Measurements from ENCODE around the gene CLCN5.

Gene CLCN5

DNA sequence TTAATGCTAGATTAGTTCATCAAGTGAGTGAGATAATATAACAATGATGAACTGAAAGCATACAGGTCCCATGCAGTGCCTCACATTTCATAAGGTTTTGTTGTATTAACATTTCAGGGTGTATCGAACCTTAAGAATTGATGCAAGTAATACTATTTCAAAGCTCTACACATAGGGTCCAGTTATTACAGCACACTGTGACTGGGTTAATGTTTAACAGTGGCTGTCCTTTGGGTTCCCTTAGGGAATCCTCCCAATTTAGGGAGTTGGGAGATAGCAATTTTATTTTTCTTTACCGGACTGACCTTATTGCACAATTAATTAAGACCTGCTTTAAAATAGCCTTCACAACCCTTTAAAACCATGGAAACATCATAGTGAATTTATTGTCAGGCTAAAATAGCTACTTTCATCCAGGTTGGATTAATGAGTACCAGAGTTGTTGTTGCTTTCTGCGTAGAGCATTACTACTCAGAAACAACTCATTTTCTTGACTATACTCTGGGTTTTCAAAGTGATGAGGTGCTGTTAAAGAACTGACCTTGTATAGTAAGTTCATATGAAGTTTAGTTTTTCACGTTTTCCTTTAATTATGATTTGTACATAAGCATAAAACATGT is 144.0 kb downstream of the CLCN5 start:
- Mint-ChIP-seq H3K27me3 (ENCODE audit: low read depth) (no peaks in the 10 kb centered on the region), H3K9me3 (no peaks in the 10 kb centered on the region), H3K36me3 (ENCODE audit: low read depth) (no peaks in the 10 kb centered on the region), H3K4me1 (ENCODE audit: low read depth) (no peaks in the 10 kb centered on the region), H3K4me3 (no peak overlapping the region), H3K27ac (no peak overlapping the region)
- no peak for DNase-seq (ENCODE audit: low spot score)

GRCh38 chrX:50067435-50068284 is 145.3 kb downstream of the CLCN5 start:
- Mint-ChIP-seq H3K4me3 (no peak overlapping the region), H3K4me1 (ENCODE audit: low read depth) (peaks cover 3% of the 10 kb centered on the region), H3K9me3 (no peaks in the 10 kb centered on the region), H3K27me3 (ENCODE audit: low read depth) (no peaks in the 10 kb centered on the region), H3K36me3 (ENCODE audit: low read depth) (no peaks in the 10 kb centered on the region), H3K27ac (no peak overlapping the region)
- DNase-seq (ENCODE audit: low spot score), result no peak

DNA sequence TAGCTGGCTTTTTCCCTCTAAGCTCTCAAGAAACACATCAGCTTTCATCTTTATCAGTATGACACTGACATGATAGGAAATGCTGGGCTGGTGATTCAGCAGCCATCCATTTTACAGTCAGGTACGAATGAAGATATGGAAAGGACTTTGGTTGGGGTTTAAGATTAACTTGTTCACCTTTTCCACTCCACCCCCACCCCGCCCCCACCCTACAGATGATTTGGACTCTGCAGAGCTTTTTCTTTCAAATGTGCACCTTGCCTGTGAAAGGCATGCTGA is 145.8 kb downstream of the CLCN5 start:
- Mint-ChIP-seq H3K4me1 (ENCODE audit: low read depth) (peaks cover 3% of the 10 kb centered on the region), H3K27ac (no peak overlapping the region), H3K4me3 (no peak overlapping the region), H3K36me3 (ENCODE audit: low read depth) (no peaks in the 10 kb centered on the region), H3K9me3 (no peaks in the 10 kb centered on the region), H3K27me3 (ENCODE audit: low read depth) (no peaks in the 10 kb centered on the region)
- DNase-seq (ENCODE audit: low spot score), result peak; percentile 3

DNA sequence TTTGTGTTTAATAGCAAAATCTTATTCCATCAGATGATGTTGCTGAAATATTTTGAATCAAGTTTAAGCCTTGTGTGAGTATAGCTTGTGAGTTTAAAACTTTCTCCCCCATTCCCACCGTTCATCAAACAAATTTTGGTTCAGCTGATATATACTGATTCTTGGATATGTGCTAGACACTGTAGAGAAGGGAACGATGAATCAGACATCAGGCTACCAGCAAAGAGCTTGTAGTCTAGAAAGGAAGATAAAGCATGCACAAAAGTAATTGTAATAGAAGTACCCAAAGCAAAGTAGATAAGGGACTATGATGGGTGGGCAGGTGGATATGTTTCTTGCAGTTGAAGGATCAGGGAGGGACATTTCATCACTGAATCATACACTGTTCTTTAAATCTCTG is 146.5 kb downstream of the CLCN5 start:
- H3K27me3 Mint-ChIP-seq (ENCODE audit: low read depth), result no peaks in the 10 kb centered on the region
- no peaks in the 10 kb centered on the region for H3K36me3 Mint-ChIP-seq (ENCODE audit: low read depth)

DNA sequence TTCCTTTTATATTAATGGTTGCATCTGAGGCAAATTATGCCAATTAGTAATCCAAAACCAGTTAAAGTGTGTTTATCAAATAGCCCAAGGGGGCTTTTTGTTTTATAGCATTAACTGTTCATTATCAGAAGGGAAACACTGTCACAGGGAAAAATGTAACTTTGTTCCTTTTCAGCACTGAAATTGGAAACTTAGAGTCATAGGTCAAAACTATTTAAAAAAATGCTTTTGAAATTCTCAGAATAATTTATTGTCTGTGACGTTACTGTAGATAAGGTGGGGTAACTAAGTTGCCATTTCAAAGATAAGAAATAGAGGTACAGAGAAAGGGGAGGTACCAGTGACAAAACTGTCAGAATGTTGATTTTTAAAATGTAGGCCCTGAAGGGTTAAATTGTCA is 149.1 kb downstream of the CLCN5 start:
- no peak for DNase-seq (ENCODE audit: low spot score)
- Mint-ChIP-seq H3K36me3 (ENCODE audit: low read depth) (no peaks in the 10 kb centered on the region), H3K9me3 (no peaks in the 10 kb centered on the region), H3K4me3 (no peak overlapping the region), H3K4me1 (ENCODE audit: low read depth) (peaks cover 3% of the 10 kb centered on the region), H3K27ac (no peak overlapping the region), H3K27me3 (ENCODE audit: low read depth) (no peaks in the 10 kb centered on the region)

More for the DNA sequence above, 146.5 kb downstream of the CLCN5 start:
- H3K27ac Mint-ChIP-seq, result no peak overlapping the region
- no peaks in the 10 kb centered on the region for H3K9me3 Mint-ChIP-seq
- H3K4me3 Mint-ChIP-seq, result no peak overlapping the region
- peaks cover 3% of the 10 kb centered on the region for H3K4me1 Mint-ChIP-seq (ENCODE audit: low read depth)
- no peak for DNase-seq (ENCODE audit: low spot score)

DNA sequence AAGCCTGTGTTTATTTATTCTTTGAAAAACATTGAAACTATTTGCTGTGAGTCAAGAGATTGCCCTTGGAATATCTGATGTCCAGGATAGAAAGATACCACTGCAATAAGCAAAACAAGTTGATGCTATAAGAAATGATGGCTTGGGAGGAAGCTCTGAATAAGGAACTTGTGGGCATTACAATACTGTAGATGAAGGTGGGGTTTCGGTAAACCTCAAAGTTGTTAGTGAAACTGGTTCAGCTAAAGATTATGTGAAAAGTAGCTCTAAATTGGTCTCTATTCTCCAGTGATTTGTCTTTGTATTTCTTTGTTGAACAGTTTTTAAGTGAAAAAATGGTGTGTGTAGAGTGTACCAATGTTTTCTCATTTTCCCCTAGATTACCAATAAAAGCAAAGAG is 149.7 kb downstream of the CLCN5 start:
- Mint-ChIP-seq H3K36me3 (ENCODE audit: low read depth) (peaks cover 3% of the 10 kb centered on the region), H3K9me3 (no peaks in the 10 kb centered on the region), H3K27ac (no peak overlapping the region), H3K4me3 (no peak overlapping the region), H3K27me3 (ENCODE audit: low read depth) (no peaks in the 10 kb centered on the region), H3K4me1 (ENCODE audit: low read depth) (peaks cover 3% of the 10 kb centered on the region)
- DNase-seq (ENCODE audit: low spot score), result no peak

GRCh38 chrX:50073601-50074000 is 151.2 kb downstream of the CLCN5 start:
- peaks cover 3% of the 10 kb centered on the region for H3K4me1 Mint-ChIP-seq (ENCODE audit: low read depth)
- H3K9me3 Mint-ChIP-seq, result no peaks in the 10 kb centered on the region
- peaks cover 3% of the 10 kb centered on the region for H3K36me3 Mint-ChIP-seq (ENCODE audit: low read depth)
- no peak for DNase-seq (ENCODE audit: low spot score)
- H3K27me3 Mint-ChIP-seq (ENCODE audit: low read depth), result no peaks in the 10 kb centered on the region
- H3K27ac Mint-ChIP-seq, result no peak overlapping the region
- H3K4me3 Mint-ChIP-seq, result no peak overlapping the region

DNA sequence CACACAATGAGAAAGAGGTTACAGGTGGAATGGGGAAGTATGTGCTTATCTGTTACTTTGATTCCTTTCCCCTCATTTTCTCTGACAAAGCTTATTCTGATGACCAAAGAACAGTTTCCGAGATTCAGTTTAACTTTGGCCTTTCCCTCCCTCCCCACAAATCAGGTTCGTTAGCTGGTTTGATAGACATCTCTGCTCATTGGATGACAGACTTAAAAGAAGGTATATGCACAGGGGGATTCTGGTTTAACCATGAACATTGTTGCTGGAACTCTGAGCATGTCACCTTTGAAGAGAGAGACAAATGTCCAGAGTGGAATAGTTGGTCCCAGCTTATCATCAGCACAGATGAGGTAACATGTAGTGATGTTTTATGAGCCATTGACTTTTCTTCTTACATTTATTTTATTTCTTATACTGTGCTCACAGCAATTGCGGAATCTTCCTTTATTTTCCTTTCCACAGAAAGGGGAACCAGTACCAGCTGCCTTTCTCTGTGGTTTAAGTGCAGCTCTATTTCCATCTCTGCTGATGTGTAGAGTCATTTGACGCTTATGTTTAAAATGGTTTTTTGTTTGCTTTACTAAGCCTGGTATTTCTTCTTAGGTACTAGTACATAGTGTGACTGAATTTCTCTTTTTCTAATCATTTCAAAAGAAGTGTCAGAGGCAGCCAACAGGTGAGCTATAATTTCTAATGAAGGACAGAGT is 153.4 kb downstream of the CLCN5 start:
- no peak for DNase-seq (ENCODE audit: low spot score)
- H3K27ac Mint-ChIP-seq, result no peak overlapping the region

DNA sequence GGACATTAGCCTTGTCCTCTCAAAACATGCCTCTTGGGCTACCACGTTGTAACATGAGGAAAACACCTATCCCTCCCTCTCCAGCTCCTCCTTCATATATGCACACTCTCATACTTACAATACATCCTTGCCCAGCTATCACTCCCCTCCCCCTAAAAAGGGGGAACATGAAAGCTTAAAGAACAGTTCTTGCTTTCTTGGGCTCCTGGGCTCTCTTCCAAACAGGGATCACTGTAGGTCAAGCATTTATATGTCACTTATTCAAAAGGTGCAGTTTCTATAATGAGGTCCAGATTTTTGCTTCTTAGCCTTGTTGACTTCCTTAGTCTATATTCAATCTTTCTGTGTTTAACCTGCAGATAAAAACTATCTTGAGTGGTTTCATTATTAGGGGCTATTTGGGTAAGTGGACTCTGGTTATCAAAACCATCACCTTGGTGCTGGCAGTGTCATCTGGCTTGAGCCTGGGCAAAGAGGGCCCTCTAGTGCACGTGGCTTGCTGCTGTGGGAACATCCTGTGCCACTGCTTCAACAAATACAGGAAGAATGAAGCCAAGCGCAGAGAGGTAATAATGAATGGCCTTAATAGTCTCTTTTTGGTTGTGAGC is 159.0 kb downstream of the CLCN5 start:
- H3K4me3 Mint-ChIP-seq, result no peak overlapping the region
- H3K27ac Mint-ChIP-seq, result no peak overlapping the region
- peaks cover 3% of the 10 kb centered on the region for H3K36me3 Mint-ChIP-seq (ENCODE audit: low read depth)
- peaks cover 5% of the 10 kb centered on the region for H3K4me1 Mint-ChIP-seq (ENCODE audit: low read depth)
- no peak for DNase-seq (ENCODE audit: low spot score)
- H3K9me3 Mint-ChIP-seq, result no peaks in the 10 kb centered on the region
- H3K27me3 Mint-ChIP-seq (ENCODE audit: low read depth), result no peaks in the 10 kb centered on the region

More for the DNA sequence above, 153.4 kb downstream of the CLCN5 start:
- Mint-ChIP-seq H3K4me1 (ENCODE audit: low read depth) (peaks cover 3% of the 10 kb centered on the region), H3K36me3 (ENCODE audit: low read depth) (peaks cover 3% of the 10 kb centered on the region), H3K4me3 (no peak overlapping the region), H3K27me3 (ENCODE audit: low read depth) (no peaks in the 10 kb centered on the region), H3K9me3 (no peaks in the 10 kb centered on the region)

DNA sequence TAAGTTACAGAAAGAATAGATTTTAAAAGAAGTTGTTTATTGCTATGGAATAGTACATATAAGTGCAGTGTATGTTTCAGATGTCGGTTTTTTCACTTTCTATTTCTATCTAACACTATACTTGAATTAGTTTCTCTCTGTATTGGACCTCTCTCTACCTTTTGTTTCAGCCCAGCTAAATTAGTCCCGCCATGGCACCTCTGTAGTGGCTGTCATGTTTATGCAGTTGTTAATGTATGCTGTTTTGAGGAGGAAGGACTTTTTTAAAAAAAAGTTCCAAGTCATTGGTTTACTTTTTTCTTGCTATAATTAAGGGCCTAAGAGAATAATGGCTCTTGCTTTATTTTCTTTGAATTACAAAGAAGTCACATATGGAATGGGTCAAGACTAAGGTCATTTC is 160.3 kb downstream of the CLCN5 start:
- Mint-ChIP-seq H3K27ac (no peak overlapping the region), H3K36me3 (ENCODE audit: low read depth) (no peaks in the 10 kb centered on the region), H3K4me3 (no peak overlapping the region), H3K9me3 (no peaks in the 10 kb centered on the region), H3K27me3 (ENCODE audit: low read depth) (no peaks in the 10 kb centered on the region), H3K4me1 (ENCODE audit: low read depth) (peaks cover 5% of the 10 kb centered on the region)
- no peak for DNase-seq (ENCODE audit: low spot score)

DNA sequence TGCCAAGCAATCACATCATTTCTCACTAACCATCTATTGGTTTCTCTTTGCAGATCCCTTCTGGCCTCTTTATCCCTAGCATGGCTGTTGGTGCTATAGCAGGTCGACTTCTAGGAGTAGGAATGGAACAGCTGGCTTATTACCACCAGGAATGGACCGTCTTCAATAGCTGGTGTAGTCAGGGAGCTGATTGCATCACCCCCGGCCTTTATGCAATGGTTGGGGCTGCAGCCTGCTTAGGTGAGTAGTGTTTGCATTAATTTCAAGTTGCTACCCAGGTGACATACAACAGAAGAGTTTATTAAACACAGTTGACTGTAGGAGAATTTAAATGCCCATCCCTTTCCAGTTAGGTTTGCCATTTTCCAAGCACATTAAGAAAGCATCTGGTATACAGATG is 166.2 kb downstream of the CLCN5 start:
- no peak overlapping the region for H3K27ac Mint-ChIP-seq
- H3K27me3 Mint-ChIP-seq (ENCODE audit: low read depth), result no peaks in the 10 kb centered on the region
- no peak overlapping the region for H3K4me3 Mint-ChIP-seq
- H3K36me3 Mint-ChIP-seq (ENCODE audit: low read depth), result no peaks in the 10 kb centered on the region
- no peaks in the 10 kb centered on the region for H3K9me3 Mint-ChIP-seq
- H3K4me1 Mint-ChIP-seq (ENCODE audit: low read depth), result no peaks in the 10 kb centered on the region
- no peak for DNase-seq (ENCODE audit: low spot score)

DNA sequence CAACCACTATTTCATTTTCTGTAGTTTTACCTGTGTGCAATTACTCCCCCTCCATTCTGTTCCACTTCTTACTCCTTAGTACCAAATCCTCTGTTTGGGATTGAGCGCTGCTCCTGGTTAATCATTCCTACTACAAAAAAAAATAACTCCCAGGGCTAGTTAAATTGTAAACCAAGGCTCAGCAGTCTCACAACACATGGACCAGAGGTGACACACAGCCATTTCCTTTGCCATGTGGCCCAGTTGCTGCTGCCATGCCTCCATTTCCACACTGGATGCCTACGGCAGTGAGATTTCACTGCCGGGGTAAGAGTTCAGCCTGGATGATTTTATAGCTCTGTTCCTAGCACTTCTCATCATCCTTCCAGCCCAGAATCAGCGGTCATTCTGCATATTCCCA is 171.2 kb downstream of the CLCN5 start:
- no peak overlapping the region for H3K27ac Mint-ChIP-seq
- H3K27me3 Mint-ChIP-seq (ENCODE audit: low read depth), result no peaks in the 10 kb centered on the region
- no peaks in the 10 kb centered on the region for H3K4me1 Mint-ChIP-seq (ENCODE audit: low read depth)
- no peak overlapping the region for H3K4me3 Mint-ChIP-seq
- DNase-seq (ENCODE audit: low spot score), result no peak
- no peaks in the 10 kb centered on the region for H3K36me3 Mint-ChIP-seq (ENCODE audit: low read depth)
- H3K9me3 Mint-ChIP-seq, result no peaks in the 10 kb centered on the region

DNA sequence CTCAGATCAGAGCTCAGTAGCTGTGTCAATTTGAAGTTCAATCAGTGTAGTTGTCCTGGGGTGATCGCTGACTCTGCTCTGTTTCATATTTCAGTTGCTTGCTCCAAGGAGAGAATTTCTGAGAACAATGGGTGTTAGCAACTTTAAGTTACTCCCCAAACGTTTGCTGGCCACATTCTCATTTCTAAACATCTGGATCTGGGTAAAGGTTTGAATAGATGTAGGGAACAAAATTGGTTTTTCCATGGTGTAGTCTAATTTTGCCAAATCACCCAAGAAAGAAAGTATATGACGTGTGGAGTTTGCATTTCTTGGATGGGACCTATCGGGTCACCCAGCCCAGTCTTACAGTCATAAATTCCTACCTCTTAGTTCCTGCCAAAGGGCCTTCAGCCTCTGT is 174.7 kb downstream of the CLCN5 start:
- Mint-ChIP-seq H3K27ac (no peak overlapping the region), H3K36me3 (ENCODE audit: low read depth) (no peaks in the 10 kb centered on the region), H3K4me3 (no peak overlapping the region), H3K27me3 (ENCODE audit: low read depth) (no peaks in the 10 kb centered on the region), H3K4me1 (ENCODE audit: low read depth) (no peaks in the 10 kb centered on the region), H3K9me3 (no peaks in the 10 kb centered on the region)
- no peak for DNase-seq (ENCODE audit: low spot score)

DNA sequence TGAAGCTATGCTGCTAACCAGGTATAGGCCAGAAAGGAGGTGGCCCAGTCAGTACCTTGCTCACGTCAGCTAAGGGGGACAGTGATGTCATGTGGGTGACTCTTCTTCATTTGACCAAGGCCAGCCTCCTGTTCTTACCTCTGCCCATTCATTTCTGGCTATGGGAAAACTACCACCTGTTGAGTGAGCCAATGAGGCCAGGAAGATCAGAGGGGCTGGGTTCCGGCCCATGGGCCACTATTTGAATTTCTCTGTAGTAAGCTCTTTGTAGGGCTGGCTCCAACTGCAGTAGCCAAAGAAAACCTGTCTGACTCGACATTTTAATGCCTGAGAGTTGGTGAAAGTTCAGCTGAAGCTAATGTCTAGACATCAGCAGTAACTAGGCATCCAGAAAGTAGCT is 175.8 kb downstream of the CLCN5 start:
- no peaks in the 10 kb centered on the region for H3K9me3 Mint-ChIP-seq

More for the DNA sequence above, 175.8 kb downstream of the CLCN5 start:
- Mint-ChIP-seq H3K4me1 (ENCODE audit: low read depth) (peaks cover 2% of the 10 kb centered on the region), H3K36me3 (ENCODE audit: low read depth) (no peaks in the 10 kb centered on the region), H3K4me3 (no peak overlapping the region), H3K27me3 (ENCODE audit: low read depth) (no peaks in the 10 kb centered on the region), H3K27ac (no peak overlapping the region)
- no peak for DNase-seq (ENCODE audit: low spot score)
